ENCODE measurements around the gene CREBBP.

CREBBP gene

DNA sequence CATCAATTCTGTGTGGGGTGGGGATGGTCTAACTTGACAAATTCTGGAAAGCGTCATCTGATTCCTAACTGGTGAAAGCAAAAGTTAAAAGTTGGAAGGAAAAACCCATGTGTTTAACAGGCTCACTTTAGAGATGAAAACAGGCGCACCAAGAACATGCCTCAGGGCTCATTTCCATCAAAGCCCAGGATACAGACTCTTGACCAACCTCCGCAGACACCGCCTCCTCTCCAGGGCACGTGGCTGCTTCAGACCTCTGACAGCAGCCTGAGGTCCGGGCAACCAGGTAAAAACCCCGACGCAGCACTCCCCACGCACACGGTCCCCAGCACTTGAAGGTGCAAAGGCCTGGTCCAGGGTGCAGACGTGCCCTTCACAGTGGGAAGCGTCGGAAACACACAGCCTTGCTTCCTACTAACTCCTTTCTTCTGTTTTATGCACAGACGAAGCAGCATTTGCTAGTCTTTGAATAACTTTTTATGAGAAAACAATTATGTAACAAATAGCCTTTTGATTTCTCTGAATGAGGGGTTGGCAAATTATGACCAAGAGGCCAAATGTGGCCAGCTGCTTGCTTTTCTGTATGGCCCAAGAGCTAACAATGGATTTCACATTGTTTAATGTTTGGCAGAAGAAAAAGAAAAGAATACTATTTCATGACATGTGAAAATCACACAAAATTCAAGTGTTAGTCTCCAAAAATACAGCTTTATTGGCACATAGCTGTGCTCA lies 119.0 kb downstream of the CREBBP start:
- no peak for ATAC-seq

DNA sequence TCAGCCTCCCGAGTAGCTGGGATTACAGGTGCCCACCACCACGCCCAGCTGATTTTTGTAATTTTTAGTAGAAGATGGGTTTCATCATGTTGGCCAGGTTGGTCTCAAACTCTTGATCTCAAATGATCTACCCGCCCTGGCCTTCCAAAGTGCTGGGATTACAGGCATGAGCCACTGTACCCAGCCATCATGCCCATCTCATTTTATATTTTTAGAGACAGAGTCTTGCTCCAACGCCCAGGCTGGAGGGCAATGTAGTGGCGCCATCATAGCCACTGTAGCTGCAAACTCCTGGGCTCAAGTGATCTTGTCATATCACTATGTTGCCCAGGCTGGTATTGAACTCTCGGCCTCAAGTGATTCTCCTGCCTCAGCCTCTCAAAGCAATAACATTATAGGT lies 120.0 kb downstream of the CREBBP start:
- ATAC-seq = no peak

DNA sequence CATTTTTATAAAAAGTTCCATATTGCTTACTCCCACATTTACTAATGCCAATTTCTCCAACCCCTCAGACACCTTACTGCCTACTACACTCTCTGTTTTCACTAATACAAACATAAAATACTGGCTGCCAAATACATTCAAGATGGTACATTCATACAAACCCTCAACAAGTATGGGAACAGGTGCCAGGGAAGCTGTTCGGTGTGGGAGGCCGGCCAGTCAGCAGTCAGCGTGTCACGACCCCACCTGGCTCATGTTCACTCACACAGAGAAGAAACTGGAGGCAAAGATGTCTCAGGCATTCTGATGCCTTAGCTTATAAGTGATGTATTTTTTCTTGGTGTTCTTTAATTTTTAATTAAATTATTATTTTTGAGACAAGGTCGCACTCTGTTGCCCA lies 120.8 kb downstream of the CREBBP start:
- no peak for ATAC-seq

DNA sequence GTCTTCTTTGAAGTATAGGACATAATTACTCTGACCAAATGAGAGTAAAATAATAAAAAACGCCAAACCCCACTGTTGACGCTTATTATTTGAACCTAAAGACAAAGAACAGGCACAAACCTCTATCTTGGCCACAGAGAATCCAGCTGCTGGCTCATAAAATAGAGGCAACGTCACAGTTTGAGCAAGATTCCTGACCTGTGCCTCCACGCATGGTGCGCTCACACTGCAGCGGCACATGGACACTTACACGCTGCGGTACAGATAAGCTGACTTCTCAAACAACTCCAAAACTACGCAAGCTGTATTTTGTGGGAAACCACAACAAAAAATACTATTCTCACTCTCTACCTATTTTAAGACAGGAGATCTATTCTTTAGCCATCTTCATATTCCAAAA lies 124.4 kb downstream of the CREBBP start:
- no peak for ATAC-seq

DNA sequence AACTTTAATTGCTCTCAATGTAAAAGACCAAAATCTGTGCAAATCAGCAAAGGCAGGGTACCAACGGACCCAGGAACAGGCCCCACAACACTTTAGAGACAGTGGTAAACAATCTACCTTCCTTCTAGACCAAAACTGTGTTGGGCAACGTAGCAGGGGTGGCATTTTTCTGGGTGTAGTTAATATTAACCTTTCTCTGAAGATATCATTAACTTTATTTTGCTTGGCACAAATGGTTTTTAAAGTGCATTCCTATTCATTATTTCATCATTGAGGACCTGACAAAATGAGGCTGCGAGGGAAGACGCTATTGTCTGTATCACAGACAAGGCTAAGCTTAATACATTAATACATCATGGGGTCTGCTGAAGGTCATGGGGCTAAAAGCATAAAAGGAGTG lies 125.3 kb downstream of the CREBBP start:
- ATAC-seq = no peak

DNA sequence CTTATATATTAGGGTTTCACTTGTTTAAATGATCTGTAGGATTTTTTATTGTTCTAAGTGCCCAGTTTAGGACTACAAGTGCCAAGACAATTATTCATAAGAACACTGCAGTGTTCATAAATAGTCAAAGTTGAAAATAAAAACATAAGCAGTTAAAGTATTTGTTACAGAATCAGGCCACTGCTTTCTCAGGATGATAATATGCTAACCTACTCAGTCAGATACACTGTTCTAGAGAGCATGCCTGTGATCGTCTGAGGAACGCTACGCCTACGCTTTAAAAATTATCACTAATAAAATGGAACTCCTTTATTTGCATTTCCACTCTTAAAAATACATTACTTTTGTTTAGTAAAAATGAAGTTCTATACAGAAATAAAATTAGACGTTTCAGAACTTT lies 125.7 kb downstream of the CREBBP start:
- ATAC-seq = no peak

DNA sequence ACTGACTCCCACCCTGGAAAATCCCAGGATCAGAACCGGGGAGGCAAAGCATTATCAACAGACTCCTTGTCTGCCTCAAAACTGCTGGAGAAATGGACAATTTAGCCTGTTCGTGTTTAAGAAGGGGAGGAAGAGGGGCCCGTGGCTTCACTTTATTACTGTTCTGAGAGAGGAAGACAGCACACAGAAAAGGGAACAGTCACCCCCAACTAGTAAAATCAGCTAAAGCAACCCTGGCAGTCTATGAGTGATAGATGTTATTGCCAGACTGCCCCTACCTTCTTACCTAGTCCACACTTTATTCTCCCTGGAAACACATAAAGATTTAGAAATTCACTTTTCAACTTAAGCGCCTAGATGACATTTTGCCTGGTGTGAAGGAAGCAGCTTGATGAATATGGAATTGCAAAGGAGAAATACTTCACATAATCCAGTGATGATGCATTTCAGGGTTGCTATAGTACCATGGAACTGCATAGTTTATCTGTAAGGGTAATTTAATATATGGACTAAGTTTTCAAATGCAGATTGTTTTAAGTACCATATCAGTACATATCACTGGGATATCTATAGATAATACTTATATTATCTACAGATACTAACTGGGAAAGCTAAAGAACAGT lies 126.3 kb downstream of the CREBBP start:
- no peak for ATAC-seq

DNA sequence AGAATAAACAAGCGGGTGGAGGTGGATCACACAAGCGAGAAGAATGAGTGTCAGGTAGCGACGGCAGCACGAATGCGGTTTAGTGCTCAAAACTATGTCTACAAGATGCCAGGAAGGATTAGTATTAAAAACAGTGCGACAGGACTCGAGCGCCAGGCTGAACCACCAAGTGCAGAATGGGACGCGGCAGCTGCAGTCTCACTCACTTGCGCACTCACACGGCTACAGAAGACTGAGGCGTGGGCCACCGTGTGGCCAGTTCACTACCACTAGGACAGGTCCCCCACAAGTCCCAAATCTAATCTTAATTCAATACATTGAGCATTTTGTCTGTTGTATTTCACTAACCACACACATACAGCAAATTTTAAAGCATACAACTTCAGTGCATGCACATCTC lies 127.5 kb downstream of the CREBBP start:
- no peak for ATAC-seq

DNA sequence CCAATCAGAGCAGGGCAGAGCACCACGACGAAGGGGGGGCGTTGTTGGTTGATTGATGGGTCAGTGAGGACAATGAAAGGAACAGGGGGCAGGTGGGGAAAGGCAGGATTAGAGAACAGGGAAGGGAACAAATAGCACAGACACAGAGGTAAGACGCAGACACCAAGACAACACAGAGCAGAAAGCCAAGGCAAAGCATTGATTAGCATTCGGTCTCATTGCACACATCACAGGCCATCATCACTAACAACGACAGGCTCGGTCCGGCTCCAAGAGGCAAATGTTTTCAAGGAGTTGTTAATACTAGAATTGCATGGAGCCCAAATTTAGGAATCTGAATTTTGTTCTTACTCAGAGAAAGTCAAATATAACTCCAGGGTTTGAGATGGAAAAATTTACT lies 128.6 kb downstream of the CREBBP start:
- no peak for ATAC-seq

DNA sequence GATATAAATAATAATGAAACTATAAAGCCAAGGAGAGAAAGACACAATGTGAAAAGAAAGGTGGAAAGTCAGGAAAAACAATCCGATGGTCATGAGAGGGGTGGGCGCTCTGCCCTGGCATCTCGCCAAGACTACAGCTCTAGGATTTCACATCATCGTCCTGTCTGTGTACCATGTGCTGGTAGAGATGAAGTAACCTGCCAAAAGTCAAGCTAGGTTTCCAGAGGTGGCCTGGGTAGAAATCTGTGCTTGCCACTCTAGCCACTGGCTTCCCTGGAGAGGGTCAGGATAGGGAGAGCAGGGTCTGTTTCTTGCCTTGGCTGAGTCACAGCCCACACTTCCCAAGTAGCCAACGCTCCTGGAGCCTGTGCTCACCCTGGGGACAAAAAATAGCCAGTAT lies 132.2 kb downstream of the CREBBP start:
- no peak for ATAC-seq

DNA sequence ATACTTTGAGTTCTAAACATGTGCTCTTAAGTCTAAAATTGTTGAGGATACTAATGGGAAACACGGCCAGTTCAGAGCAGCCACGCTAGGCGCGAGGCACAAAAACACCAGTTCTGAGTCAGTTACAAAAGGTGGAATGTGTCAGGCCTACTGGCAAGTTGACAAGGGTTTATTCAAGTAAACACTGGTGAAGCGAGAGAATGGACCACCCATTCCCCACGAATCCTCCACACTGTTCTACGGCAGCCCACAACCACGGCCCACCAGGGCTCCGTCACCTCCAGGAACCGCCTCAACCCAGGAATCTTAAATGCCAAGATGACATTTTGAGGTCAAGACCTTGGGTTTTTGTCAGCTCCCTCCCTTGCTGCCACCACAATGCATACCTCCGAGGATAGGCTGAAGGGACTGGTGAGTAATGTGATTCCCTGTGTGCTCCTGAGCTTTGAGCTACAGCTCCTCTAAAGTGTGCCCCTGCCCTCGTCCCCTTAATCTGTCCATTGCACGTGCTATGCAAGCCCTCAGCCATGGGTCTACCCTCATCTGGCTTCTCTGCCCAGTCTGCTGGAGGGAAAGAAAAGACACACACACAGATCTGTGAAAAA lies 134.7 kb downstream of the CREBBP start:
- no peak for ATAC-seq

DNA sequence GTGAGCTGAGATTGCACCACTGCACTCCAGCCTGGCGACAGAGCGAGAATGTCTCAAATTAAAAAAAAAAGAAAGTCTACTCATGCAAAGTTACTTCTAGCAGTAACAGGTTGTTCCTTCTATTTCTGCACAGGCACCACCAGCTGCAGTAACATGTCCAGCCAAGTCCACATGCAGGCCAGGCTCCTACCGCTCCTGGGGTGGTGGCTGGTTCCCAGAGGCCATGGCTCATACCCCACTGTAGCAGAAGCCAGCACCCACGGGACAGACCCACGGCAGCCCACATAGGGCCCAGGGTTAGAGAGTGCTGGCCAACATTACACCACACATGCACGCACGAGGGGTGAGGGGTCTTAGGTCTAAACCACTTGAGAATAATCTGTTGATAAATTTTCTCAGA lies 136.5 kb downstream of the CREBBP start:
- no peak for ATAC-seq

DNA sequence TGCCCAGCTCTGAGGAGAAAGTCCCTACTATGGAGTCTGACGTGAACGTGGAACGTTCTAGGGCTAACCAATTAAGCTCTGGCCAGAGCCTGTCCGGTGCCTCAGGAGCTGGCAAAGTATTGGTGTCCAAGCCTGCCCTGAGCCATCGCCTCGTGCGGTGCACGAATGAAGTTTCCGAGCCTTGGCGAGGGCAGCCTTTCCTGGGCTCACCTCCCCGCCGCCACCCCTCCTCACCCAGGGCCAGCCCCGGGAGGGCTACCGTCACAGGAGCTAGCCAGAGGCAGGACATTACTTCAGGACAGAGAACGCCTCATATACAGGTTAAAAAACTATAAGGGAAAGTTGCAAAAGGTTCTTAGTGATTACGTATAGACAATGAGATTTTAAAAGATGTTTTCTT lies 139.6 kb downstream of the CREBBP start:
- no peak for ATAC-seq

DNA sequence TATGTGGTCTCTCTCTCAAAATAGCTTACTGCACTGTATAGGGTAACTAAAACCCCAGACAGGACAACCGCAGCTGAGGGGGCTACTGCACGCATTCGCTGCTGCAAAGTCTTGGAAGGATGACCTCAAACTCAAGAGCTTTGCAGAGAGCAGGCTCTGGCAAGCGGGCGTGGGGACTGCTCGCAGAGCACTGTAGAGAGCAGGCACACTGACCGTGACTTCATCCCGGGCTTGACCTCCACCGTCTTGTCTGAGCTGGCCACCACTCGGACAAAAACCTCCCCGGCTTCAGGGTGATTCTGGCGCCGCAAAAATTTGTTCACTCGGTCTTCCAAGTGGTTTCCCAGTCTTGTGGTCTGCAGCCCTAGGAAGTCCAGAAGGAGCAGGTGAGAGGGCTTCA lies 140.3 kb downstream of the CREBBP start:
- no peak for ATAC-seq

DNA sequence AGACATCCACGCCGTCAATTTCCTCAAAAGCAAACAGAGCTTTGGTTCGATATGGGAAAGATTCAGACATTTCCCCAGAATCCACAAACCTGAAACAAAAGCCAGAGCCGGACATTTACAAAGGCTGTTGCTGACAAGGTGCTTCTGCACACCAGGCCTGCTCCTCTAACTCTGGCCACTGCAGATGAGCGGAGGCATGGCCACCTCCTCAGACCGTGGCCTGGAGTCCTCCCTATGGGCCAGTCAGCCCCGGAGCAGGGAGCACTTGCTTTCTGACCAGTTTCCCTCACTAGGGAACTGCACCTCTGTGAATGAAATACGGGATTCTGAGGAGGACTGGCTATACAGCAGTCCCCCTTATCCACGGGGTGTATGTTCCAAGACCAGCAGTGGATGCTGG lies 140.9 kb downstream of the CREBBP start:
- no peak for ATAC-seq

DNA sequence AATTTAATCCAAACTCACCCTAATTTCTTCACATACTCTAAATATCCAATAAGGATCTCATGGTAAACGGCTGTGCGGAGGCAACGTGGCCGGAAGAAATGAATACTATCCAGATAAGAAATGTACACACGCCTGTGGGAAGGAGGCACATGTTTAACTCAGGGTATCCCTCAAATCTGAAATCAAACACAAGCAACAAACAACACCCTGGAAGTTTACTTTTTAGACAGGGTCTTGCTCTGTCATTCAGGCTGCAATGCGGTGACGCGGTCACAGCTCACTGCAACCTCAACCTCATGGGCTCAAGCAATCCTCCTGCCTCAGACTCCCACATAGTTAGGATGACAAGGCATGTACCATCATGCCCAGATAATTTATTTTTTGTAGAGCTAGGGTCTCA lies 142.0 kb downstream of the CREBBP start:
- ATAC-seq = no peak

DNA sequence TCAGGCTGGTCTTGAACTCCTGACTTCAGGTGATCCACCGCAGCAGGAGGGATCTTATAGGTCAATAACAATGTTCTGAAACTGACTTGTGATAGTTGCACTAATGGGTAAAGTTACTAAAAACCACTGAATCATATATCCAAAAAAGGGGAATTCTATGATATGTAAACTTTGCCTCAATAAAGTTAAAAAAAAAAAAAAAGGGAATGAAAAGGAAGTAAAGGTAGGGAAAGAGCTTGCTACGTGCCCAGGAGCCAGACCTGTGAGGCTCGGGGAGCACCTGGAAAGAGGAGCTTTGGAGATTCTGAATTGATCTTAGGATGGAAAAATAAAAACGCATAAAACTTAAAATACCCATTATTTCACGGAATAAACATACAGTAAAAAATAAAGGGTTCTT lies 142.4 kb downstream of the CREBBP start:
- ATAC-seq = no peak

DNA sequence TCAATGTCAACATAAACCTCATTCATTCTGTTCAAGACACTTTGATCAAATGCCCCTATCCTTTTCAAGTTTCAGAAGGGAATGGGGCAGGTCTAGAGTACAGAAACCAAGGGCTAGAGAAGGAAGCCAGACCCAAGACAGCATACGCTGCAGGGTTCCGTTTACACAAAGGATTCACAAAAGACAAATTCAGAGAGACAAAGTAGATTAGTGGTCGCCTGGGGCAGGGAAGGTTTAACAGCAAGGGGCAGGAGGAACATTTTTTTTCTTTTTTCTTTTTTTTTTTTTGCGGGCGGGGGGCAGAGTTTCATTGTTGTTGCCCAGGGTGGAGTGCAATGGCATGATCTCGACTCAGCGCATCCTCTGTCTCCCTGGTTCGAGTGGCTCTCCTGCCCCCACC lies 143.3 kb downstream of the CREBBP start:
- no peak for ATAC-seq

DNA sequence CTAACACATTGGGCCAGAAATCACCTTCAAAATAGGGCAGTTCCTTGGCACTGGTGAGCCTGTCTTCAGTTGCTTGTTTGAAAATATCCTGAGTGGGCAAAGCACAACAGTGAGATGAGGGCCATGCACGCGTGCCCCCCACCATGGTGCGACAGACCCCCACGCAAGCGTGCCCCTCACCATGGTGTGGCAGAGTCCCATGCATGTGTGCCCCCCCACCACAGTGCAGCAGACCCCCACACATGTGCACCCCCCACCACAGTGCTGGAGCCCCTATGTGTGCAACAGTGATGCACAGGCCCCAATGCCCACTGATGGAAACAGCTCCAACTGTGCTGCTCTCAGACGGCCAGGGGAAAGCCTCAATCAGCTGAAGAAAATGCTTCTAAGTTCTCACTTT lies 144.4 kb downstream of the CREBBP start:
- ATAC-seq = no peak

DNA sequence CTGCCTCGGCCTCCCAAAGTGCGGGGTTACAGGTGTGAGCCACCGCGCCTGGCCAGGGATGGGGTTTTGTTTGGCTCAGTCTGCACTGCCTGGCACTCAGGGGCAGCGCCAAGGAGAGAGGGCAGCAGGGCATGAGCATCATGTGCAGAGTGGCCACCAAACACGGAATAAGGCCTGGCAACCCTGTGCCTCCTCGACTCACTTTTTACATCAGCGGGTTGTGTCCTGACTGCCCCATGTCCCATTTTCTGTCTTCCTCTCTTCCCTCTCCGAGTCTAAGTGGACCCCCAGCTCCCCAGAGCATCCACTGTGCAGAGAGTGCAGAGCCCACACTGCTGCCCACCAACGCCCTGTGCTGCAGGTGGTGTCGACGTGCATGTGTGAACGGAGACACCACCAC lies 145.0 kb downstream of the CREBBP start:
- ATAC-seq = no peak

DNA sequence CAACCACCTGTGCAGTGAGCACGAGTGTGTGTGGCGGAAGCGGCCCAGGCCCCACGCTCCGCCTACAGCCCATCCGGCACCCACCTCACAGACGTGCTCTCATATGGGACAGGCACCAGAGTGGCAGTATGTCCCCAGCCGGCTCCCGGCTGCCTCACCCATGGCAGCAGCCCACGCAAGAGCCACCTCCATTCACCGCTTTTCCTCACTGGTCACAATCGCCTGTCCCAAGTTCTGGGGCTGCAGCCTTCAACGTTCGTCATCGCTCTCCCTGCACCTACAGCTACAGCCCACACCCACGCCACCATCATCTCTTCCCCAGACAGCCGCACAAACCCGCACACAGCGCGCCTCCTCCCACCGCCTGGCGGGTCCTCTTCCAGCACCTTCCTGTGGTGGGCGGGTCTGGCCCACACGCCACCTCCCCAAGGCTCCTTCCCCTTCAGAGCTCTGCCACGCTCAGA lies 145.7 kb downstream of the CREBBP start:
- no peak for ATAC-seq

DNA sequence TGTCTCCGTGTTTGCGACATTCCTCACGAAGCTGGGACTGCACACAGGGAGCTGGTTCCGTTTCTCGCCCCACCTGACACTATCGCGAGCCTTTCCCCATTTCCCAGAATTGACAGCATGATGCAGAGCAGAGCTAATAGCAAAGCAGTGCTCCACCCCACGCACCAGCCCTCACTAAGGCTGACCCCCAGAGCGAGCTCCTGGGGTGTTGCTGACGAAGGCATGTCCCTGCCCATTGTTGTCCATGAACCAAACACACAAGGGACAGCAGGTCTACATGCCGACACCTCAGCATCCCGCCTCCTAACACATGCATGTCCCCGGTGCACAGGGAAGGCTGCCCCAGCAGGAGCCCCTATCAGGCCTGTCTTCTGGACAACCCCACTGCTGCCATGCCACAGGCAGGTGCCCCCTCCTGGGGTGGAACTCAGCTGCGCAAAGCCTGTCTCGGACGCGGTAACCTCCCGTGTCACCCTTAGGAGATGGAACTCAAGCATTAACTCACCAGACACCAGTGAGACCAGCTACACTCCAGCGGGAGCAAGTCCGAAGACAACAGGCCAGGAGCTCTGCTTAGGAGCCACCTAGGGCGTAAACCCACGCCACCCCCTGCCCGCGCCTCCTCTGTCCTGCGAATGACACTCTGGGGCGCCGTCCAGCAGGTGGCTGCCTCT lies 146.3 kb downstream of the CREBBP start:
- no peak for ATAC-seq

DNA sequence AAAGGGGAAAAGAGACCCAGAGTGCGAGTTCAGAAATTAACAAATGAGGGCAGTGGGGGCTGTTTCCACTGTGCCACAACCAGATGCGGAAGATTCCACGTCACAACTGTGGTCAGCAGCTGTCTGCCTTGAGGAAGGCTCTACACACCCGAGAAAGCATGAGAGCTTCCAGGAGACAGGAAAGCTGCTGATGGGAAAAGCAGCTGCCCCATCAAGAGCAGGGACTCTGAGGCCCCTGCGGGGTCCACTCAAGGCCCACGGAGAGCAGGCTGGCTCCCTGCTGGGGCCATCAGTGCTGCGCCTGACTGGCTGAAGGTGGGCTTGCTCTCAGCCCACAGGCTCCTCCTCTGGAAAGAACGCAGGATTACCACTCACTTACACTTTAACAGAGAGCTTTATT lies 148.3 kb downstream of the CREBBP start:
- ATAC-seq = no peak

Data from activated CD4-positive, CD25-positive, alpha-beta regulatory T cell treated with anti-CD3 and anti-CD28 coated beads, Interleukin-2, amount 50 U/mL, for 24 hours (primary cell).